ENCODE measurements around the gene SLCO3A1.

Gene SLCO3A1

GRCh38 chr15:91915576-91915975 lies 62.1 kb downstream of the SLCO3A1 start:
- no peak for DNase-seq

- DNase-seq: no peak
These were observed 62.5 kb downstream of the SLCO3A1 start for GRCh38 chr15:91916051-91916450.

- DNase-seq: peak; percentile 75 to 86 (median 84)
These were observed 64.3 kb downstream of the SLCO3A1 start for GRCh38 chr15:91917686-91918360.

DNA sequence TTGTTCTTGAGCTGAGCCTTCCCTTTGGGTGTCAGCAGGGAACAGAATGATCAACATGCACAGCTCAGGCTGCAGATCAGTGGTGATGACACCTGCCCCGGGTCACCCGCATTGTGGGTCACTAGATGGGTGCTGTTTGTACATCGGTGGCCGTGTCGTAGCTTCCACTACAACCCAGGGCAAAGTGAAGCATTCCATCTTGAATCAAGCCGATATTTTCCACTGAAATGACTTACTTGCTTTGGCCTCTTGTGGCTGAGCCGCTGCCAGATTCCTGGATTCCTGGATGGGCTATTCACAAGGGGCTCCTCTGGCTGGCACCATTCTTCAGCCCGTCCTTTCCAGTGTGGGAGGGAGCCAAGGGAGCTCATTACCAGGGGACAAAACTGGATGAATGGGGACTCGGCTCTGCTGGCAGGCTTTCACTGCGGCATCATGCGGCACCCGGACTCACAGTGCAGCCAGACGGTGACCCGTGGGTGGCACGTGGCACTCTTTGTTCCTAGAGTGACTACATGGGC lies 65.6 kb downstream of the SLCO3A1 start:
- peak in 1 of 4 experiments; percentile 12 for DNase-seq

DNA sequence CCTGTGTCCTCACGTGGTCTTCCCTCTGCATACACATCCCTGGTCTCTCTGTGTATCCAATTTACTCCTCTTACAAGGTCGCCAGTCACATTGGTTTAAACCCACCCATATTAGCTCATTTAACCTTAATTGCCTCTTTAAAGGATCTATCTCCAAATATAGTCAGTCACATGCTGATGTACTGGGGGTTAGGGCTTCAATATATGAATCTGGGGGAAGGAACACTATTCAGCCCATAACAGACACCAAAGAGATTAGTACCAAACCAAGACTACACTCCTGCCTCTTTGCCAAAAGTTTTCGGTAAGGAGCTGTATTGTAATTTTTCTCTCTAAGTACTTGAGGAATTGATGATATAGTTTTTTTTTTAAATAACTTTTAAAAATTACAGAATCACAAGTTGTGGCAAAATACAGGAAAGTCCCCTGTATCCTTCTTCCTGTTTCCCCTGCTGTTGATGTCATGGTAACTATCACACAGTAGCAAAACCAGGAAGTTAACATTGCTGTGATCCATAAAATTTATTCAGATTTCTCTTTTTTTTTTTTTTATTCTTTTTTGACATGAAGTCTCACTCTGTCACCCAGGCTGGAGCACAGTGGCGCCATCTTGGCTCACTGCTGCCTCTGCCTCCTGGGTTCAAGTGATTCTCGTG lies 67.8 kb downstream of the SLCO3A1 start:
- peak; percentile 57 to 93 (median 74) for DNase-seq

DNA sequence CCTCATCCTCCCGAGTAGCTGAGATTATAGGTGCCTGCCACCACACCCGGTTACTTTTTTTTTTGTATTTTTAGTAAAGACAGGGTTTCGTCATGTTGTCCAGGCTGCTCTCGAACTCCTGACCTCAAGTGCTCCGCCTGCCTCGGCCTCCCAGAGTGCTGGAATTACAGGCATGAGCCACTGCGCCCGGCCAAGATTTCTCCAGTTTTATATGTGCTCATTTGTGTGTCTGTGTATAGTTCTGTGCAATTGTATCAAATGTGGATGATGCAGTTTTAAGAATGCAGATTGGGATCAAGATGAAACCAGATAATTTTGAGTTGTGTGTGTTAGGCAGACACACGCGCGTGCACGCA lies 68.3 kb downstream of the SLCO3A1 start:
- peak in 1 of 4 experiments; percentile 29 for DNase-seq

GRCh38 chr15:91922646-91923547 lies 69.4 kb downstream of the SLCO3A1 start:
- no peak for DNase-seq

- DNase-seq: no peak
These were observed 70.7 kb downstream of the SLCO3A1 start for GRCh38 chr15:91924183-91924582.

DNA sequence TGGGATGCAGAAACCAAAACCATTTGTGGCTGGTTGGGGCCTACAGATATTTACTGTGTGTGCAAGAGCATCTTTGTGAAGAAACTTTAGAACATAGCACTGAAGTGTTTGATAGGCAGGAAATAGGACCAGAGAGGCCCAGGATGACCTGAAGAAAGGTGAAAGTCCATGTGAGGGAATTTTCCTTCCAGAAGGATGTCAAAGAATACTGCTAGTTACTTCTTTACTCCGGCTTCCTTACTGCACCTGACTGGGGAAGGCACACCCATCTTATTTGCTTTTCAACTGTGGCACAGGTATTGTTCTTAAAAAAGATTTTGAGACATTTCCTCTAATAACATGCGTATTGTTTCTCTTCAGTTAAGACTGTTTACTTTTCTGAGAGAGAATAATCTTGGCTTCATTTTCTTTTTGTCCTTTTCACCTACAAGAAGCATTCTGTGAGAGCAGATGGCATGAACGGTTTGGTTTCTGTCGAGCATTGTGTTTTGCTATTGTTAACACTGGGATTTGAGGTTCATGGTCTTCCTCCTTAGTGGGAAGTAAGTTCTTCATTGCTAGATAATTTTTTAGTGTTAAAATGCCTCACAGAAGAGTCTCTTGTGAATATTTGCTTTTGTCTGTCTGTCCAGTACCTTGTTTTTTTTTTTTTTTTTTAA lies 71.5 kb downstream of the SLCO3A1 start:
- no peak for DNase-seq

DNA sequence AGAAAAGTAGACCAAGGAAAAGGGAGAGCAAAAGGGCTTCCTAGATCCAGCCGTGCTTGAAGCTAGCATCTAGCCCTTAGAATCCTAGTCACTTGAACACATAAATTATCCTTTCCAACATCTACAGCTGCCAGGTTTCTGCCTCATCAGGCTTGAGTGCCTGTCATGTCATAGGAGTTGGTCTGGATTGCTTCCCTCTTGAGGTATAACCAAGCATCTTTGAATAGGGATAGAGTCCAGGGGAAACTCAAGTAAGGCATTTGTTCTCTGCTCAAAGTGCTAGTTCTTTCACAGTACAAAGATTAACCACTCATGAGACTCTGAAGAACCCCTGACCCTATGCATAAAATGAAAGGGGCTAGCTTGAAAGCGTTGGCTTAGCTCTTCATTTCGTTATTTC lies 72.3 kb downstream of the SLCO3A1 start:
- DNase-seq: no peak

DNA sequence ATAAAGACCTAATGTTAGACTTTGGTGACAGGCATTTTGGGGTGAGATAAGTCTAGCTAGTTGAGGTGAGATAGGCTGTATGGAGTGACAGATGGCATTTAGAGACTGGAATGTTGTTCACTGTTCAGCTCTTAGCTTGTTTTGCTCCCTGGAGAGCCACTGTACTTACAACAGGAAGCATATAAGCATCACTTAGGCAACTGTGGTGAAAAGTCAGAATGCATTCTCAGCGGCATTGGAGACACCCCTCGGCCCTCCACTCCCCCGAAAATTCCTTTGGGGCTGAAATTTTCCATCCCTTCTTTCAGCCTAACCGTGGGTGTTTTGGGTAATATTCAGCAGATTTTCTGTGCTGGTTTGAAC lies 73.4 kb downstream of the SLCO3A1 start:
- DNase-seq: peak in 1 of 4 experiments; percentile 22

GRCh38 chr15:91927585-91927984 lies 74.1 kb downstream of the SLCO3A1 start:
- no peak for DNase-seq

- no peak for DNase-seq
These were observed 75.2 kb downstream of the SLCO3A1 start for GRCh38 chr15:91928675-91929074.

- DNase-seq: no peak
These were observed 76.0 kb downstream of the SLCO3A1 start for GRCh38 chr15:91929509-91929908.

- no peak for DNase-seq
These were observed 76.6 kb downstream of the SLCO3A1 start for GRCh38 chr15:91930092-91930491.

DNA sequence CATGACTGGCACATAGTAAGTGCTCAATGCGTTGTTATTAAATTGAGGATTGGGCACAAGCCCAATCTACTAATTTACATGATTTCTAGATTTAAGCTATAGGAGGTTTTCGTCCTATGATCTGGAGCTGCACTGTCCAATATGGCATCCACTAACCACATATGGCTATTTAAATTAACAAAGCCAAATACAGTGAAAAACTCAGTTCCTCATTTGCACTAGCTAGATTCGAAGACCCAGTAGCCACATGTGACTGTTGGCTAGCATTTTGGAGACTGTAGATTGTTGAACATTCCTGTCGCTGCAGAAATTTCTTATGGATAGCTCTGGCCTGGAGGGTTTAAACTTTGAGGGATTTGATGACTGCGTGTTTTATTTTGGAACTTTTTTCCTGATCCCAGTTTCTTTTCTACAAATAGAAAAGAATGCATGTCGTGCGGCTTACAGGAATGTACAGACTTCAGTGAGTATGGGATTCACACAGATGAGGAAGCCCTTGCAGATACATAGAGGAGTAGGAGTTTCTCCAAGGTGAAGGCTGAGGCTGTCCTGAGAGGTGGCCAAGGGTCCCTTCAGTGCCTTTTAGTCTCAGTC lies 82.8 kb downstream of the SLCO3A1 start:
- peak in 1 of 4 experiments; percentile 41 for DNase-seq

- peak in 3 of 4 experiments; percentile 32 to 43 (median 43) for DNase-seq
These were observed 83.4 kb downstream of the SLCO3A1 start for GRCh38 chr15:91936927-91937326.

DNA sequence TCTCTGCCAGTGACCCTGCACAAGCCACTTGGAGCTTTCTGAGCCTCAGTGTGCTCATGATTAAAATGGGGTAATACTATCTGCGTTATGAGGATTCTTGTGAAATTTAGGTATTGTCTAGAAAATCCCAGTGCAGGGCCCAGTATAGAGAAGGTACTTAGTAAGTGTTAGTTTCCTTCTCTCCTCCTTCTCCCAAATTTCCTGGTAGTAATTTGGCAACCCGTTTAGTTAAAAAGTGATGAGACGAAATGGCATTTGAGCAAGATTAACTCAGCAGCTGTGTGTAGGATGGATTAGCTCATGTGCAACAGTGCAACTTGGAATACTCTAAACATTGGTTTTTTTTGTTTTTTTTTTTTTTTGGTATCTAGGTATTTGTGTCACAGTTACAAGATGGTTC lies 84.6 kb downstream of the SLCO3A1 start:
- peak in 3 of 4 experiments; percentile 27 to 60 (median 43) for DNase-seq

DNA sequence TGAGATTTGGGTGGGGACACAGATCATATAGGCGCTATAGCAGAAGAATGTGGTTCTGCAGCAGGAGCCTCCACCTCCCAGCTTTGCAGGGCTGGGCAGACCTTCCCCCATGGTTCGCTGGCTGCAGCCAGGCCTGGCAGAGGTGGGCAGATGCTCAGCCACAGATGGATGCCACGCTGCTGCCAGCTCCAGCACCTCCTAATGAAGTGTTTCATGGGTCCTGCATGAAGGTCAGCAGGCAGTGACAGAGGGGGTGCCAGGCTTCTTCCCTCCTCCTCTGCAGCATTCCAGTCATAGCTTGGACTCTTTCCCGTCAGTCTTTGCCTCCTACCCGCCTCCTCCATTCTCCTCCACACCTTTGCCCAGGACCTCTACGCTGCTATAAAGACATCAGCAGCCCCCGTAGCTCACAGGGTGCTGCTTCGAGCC lies 85.9 kb downstream of the SLCO3A1 start:
- DNase-seq: no peak

GRCh38 chr15:91940496-91941381 lies 87.2 kb downstream of the SLCO3A1 start:
- DNase-seq: peak; percentile 54 to 75 (median 64)
